NCI-H774 (cell line): Measurements from ENCODE around the gene ASTL.
A peak's percentile ranks its signal among the peaks of the same experiment; 100 is the strongest.
"Not testable (repeated sequence)": the region's sequence is repeated elsewhere in the genome, so short reads cannot be mapped to it uniquely, and the experiment has no call there.

Source experiments
- DNase-seq: peaks from one replicate; lab custom pipeline; 2025; lab: John Stamatoyannopoulos, UW

ASTL gene

DNA sequence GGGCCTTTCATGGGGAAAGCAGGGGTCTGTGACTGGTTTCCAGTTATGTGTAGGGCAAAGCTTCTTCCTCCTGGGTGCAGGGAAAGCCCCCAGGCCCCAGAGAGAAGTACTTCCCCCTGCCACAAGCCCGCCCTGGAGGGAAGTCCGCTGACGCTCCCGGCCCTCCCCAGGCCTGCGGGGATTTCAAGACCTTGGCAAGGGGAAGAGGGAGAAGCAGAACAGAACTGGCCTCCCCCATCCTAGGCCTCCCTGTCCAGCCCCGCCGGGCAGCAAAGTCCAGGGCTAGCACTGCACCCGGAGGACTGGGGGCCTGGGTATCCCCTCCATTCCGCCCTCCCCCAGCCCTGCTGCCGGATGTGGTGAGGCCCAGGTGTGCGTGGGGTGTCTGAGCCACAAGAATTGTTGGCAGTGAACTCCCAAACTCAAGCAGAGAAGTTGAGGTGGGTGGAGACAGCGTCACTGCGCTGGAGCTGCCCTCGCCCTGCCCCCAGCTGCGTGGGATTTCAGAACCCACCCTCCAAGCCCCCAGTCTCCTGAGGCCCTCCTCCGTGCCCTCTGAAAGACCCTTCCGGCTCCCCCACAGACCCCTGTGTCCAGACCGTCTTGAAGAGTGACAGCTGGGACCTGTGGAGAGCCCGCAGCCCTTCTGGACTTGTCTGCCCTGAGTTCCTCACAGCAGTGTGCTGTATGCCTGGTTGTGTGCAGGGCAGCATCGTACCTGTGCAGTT lies 8.0 kb upstream of the ASTL start:
- no peak for DNase-seq

DNA sequence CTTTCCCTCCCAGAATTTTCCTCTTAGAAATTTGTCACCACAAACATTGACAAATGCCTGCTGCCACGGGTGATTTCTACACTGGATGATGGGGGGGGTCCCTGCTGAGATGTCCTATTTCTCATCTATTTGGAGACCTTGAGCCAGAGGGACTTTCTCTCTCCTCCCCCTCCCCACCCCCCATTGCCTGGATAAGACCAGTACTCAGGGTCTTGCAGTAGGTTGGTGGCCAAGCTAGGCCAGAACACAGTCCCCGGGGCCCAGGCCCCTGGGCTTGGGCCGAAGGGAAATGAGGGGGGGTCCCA lies 7.5 kb upstream of the ASTL start:
- DNase-seq = no peak

DNA sequence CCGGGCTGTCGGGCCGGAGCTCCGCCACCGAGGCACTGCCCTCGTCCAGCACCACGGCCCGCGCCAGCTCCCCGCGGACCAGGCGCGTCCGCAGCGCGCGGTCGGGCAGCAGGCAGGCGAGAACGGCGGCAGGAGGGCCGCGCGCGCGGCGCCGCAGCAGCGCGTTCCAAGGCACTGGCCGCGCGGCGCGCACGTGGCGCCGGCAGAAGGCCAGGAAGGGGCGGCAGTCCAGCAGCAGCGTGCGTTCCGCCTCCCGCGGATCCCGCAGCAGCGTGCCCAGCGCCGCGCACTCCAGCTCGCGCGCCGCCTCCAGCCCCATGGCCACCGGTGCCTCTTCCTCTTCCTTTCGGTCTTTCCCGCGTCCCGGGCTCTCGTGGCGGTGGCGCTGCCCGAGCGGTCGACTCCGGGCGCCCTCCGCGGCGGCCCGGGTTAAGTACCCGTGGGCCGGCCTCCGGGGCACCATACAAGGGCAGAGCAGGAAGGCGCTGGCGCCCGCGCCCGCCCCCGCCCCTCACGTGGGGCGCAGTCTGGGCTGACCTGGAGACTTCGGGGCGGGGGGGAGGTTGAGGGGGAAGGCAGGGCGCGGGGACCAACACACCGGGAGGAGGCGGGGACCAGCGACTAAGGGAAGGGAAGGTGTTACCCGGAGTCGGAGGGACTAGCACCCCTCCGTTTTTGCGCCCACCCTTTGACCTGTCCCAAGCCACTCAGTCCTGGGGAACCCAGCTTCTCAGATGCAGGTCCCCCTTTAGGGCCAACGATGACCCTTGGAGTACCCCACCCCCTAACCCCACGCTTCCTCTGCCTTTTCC lies 6.9 kb upstream of the ASTL start, which contains the start of gene DUSP2:
DUSP2 (minus strand) TSS at position 405 of the 812 bp plus-strand sequence; CDS start at position 319, 86 bp downstream.
- peak; percentile 52 for DNase-seq

DNA sequence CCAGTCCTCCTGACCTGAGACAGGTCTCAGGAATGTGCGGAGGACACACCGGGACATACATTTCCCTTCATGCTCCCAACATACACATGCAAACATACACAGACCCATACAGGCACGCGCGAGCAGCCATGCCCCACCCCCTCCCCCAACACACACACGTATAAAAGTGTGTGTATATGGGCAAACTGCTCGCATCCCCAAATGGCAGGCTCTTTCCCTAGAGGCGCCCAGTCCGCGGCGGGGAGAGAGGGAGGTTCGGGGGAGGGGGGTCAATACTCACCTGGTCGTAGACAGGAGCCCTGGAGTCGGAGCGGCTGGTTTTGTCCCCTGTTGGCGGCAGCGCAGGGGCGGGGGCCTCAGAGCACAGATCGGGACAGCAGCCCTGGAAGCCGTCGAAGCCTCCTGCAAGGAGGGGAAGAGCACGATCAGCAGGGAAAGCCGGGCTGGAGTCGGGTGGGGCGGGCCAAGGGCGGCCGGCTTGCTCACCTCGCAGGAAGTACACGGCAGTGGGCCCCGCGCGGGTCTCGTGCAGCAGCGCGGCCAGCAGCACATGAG lies 6.3 kb upstream of the ASTL start:
- no peak for DNase-seq

DNA sequence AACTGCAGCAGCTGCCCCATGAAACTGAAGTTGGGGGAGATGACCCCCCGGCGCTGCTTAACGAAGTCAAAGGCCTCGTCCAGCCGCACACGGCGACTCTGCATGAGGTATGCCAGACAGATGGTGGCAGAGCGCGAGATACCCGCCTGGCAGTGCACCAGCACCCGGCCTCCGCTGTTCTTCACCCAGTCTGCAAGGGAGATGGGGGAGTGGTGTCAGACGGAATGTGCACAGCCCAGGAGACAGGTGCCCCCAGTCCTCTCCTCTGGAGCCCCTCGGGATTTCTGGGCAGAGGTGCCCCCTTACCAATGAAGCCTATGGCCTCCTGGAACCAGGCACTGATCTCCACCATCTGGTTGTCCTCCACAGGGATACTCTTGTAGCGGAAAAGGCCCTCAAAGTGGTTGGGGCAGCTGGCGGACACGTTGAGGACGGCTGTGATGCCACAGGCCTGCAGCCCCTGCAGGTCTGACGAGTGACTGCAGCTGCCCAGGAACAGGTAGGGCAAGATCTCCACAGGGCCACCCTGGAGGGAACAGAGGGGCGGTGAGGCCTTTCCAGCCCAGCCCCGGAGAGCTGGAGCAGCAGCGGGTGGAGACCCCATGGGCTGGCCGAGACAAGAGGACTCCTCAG lies 5.7 kb upstream of the ASTL start:
- no peak for DNase-seq

DNA sequence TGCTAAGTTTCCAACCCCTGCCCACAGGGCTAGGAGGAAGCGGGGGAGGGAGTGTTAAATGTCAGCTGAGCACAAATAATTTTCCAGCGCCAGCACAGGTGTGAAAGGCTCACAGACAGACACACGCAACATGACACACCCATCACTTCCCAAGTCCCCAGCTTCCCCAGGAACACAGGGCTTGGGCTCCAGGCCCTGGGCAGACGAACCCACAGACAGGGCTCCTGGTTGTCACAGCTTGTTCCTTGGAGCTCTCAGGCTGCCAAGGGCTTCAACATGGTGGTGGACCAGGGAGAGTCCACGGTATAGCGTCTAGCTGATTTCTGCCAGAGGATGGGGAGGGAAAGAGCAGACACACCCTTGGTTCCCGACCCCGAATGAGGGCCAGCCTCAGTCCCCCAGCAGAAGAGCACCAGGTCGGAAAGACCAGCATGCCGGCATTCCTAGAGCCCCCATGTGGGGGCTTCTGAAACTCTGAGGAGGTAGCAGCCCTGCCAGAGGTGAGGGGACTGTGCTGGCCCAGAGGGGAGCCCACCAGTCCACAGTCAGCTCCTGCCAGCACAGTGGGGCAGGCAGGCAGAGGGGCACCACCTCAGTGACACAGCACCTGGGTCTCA lies 5.0 kb upstream of the ASTL start:
- DNase-seq = no peak

DNA sequence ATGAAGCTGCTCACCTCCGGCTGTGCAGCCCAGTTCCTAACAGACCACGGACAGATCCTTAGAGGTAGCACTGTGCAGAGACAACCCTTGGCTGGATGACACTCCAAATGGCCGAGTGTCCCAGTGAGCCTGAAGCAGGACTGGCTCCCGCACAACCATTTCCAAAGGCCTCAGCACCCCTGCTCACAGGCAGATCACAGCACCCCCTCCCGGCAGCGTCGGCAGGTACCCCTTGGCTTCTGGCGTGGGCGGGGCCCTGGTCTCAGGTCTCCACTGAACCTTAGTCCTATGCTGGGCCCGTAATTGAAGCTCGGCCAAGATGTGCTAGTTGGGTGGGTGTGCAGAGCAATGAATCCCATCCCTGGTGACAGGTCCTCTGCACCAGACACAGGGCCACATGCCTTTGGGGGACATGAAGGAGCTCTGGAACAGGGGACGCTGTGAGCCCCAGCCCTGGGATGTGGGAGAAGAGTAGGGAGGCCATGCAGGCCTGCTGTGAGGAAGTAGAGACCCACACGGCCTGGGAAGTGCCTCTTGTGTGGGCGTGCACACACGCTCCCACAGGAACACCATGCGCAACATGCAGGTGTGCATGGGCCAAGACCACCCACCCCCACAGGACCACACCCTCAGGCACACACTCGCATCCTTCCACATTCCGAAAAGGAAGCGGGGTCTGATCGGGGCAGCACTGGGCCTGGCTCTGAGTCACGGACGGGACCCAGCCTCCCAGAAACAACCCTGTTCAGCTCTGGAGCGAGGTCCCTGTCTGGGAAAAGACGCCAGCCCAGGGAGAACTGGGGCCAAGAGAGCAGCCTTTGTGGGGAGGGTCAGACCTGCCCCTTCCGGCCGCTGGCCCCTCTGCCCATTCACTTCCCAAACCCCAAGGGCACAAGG lies 4.2 kb upstream of the ASTL start:
- no peak for DNase-seq

DNA sequence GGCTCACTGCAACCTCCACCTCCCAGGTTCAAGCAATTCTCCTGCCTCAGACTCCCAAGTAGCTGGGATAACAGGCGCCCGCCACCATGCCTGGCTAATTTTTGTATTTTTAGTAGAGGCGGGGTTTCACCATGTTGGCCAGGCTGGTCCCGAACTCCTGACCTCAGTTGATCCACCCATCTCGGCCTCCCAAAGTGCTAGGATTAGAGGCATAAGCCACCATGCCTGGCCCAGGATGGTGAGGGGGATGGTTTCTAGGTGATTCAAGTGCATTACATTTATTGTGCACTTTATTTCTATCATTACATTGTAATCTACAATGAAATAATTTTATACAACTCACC lies 3.3 kb upstream of the ASTL start:
- DNase-seq = not testable (repeated sequence)

DNA sequence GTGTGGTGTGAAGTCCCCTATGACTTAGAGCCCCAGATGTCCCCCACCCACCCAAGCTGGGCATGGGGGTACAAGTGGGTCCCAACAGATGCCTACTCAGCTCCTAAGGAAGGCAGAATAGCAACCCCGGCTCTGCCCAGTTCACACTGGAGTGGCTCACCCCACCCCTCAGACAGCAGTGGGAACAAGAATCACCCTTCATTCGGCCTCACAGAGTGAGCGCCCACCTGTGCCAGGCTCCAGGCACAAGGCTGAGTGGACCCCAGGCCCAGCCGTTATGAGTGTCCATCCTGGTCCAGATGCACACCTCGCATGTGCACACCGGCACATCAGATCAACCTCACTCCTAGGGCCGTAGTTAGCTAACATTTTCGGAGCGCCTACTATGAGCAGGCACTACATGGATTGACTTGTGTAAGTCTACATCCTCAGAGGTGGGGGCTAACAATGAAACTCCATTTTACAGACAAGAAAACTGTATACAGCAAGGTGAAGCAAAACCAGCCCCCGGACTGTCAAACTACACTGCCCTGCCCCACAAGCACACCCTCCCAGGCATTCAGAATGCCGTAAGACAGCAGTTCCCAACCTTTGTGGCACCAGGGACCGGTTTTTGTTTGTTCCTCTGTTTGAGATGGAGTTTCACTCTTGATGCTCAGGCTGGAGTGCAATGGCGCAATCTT lies 2.8 kb upstream of the ASTL start:
- no peak for DNase-seq

DNA sequence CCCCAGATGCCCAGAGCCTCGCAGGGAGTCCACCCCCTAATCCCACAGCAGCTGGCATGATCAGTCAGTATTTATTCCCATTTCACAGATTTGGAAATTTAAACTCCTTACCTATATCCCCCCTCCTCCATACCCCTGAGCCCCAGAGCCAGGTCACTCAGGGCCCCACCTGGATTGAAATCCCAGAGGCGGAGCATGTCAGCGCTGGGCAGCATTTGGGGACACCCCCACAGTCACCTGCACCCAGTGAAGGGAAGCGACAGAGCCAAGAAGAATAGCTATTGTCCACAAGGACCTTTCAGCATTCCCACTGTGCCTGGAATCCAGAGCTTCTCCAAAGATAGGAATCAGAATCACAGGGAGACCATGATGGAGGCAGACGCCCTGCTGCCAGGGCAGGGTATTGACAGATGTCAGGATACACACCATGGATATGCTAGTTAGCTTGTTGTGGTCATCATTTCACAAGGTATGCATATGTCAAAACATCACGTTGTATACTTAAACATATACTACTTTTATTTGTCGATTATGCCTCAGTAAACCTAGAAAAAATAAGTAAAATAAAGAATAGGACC lies 968 bp upstream of the ASTL start:
- DNase-seq = no peak

DNA sequence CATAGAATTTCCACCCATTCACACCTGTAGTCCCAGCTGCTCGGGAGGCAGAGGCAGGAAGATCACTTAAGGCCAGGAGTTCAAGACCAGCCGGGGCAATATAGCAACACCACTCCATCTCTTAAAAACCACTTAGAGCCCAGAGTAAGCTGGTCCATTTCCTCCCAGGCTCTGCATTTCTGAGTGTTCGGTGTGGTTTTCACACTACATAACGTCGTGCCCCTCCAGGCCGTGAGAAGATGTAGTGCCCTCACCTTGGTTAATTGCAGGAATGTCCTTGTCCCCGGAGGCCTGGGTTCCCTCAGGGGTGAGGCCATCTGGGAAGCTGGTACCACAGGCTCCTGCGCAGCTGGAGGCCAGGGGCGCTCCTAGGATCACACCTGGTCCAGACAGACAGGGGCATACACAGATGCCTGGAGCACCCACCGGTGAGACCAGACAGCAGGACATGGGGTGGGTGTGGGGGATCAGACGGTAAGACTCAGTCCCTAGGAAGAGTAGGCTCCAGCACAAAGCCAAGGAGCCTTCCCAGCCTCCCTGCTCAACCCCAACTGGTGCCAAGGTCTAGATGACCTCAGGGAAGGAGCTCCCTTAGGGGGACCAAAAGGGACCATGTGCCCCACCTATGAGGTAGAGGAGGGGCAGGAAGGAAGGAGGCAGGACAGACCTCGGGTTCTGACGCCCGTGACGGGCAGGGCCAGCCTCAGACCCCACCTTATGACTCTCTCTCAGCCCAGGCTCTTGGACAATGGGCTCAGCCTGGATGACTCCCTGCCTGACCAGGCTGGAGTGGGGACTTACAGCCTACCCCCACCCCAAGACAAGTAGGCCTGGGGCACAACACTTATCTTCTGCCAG lies 752 bp downstream of the ASTL start:
- no peak for DNase-seq

DNA sequence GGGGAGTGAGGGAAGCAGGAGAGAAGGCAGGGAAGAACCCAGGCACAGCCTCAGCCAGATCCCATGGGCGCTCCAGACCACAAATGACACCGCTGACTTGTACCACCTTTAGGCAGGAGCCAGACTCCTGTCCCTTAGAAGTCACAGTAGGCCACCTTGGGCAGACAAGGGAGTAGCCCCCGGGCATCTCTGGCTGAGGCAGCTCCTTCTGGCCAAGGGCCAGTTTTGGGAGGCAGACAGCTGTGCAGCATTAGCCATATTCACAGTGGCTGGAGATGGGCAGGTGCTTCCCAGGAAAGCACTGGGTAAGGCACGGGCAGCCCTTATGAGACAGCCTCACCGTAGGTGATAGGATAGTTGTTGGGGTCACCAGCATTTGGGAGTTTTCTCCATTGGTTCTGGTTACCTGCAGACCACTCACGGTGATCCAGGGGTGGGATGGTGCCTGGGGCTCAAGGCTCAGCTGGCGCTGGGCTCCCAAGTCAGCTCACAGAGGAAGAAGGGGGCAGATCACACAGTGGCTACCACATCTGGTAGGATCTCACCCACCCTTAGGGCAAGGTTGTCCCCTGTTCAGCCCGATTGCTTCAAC lies 2.1 kb downstream of the ASTL start:
- DNase-seq = no peak

DNA sequence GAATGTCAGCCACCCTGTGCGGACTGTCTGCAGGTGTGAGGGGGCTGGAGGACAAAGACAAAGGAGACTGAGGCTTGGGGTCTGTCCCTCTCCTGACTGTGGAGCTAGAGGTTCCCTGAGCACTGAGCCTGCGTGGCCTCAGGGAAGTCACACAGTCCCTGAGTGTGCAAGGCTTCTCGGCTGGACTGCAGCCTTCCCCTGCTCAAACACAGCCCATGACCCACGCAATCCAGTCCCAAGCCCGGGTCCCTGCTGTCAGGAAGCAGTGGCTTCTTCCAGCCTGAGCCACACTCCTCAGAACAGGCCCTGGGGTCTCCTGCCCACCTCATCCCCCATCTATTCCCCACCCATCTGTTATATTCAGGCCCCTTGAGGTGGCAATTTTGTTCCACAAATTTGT lies 2.7 kb downstream of the ASTL start:
- no peak for DNase-seq

DNA sequence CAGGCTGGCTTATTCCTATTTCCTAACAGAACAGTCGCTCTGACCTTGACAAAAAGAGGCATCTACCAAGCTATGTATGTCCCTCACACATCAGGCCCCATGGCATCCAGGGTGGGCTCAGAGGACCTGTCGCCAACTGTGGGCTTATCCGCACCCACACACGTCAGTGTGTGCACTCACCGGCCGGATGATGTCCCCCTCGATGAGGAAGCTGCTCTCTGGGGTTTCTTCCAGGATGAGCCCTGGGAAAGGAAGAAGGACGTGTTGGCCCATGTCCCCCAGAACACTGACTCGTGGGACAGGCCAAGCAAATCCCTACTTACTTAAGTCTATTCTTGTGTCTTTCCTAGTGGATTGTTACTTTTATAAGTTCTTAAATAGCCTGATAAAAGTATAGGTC lies 3.1 kb downstream of the ASTL start:
- DNase-seq = no peak

DNA sequence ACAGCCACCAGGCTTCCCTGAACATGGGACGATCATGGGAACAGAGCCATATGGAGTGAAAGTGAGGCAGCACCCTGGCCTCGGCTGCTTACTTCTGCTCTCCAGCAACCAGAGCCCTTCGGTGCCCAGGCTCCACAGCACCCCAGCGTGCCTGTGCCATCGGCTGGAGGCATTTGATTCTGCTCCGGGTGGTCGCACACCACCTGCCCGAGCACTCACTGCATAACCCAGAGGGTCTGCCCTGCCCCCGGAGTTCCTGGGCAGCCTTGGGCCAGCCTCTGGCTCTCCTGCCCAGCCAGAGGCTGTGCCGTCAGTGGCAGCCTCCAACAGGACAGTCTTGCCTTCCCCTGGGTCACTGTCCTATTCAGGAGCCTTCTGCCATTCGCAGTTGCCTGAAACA lies 3.9 kb downstream of the ASTL start:
- DNase-seq = no peak

DNA sequence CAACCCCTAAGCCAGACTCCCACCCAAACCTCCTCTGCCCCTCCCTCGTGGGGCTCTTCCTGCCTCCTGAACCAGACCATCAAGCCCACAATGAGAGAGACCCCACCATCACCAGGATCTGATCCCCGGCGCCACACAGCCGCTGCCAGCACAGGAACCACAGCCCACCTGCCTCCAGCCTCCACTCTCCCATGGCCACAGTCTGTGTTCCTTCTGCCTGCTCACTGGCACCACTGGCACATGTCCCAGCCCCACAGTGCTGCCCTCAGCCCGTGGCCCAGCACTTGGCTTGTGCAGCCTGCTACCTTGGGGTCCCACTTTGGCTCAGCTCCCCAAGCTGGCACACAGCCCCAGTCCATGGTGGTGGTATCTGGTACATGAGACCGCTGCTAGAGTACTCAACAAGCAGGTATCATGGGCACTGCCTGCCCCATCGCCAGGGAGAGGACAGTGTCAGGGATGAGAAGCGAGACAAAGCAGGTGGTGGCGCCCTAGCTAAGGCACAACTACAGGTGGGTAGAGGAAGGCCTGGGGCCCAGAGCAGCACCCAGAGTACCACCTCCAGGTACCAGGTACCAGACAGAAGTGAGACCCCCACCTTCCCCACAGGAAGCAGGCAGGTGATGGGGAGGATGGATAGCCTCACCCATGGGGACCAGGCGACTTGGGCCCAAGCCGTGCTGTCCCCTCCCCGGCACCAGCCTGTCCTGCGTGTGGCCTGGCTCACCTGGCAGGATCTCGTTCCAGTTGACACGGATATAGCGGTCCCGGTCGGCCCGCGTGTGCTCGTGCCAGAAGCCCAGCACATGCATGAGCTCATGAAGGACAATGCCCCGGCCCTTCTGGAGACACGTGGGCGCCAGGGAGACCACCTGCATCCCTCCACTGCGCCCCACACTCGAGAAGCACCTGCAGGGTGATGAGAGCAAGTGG lies 6.2 kb downstream of the ASTL start:
- DNase-seq = no peak

DNA sequence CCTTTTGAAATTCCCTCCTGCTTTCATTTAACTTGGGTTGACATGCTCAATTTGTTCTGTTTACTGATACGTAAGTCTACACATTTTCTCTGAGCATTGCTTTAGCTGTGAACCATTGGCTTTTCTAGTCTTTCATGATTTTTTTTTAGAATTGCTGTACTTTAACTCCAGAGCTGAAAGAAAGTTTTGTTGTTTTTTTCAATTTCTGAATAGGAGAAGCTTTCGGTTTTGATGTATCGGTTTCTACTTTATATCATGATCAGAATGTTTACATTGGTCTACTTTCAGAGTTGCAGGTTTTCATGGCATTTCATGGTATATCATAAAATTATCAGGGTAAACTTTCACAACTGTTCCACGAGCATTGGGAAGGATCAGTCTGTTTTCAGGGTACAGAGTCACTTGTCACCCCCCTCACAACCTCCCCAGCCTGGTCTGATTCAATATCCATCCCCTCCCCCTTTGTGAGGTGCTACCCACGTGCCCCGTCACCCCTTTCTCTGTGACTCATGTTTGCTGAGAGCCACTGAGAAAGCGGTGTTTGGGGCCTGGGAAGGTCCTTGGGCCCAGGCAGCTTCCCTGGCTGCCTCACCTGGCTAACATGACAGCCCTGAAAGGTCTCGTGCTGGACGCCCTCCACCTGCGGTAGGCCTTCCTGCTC lies 7.0 kb downstream of the ASTL start:
- DNase-seq = no peak

DNA sequence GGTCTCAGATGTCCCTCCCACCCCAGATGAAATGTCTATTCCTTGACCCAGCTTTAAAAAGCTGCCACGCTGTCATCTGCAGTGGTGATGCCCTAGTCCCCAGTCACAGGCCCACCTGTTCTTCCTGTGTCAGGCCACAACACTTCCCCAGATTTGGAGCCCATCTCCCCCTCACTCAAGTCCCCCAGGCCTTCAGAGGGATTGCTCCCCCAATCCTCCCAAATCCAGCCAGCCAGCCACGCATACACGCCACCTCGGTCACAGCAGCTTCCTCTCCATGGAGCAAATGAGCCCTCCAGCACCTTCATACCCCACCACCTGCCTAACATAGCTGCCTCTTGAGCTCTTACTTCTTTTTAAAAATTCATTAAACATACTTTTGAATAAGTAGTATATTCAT lies 7.8 kb downstream of the ASTL start:
- no peak for DNase-seq
